Spinal cord (tissue), 10 donors: ENCODE measurements around the gene ASTN2. TPM values are rescaled to one million over a fixed set of nuclear protein-coding genes. Genes with fewer than 3 reads are reported as not detected.

ENCODE experiments used
- DNase-seq, 6 donors: peaks; one replicate each; pipeline versions ENCODE4 v3.0.0 to v3.0.0-alpha.2; 2013 to 2015; ENCODE audit warnings: low spot score in 6 of 6, low read depth in 4 of 6
- H3K27ac ChIP-seq: one replicate; pipeline ENCODE4 v1.5.1; 2013; ENCODE audit warnings: low read depth, low read length, control low read depth
- H3K27me3 ChIP-seq: one replicate; pipeline ENCODE4 v1.6.1; 2013; ENCODE audit warnings: low read length; ENCODE audit not compliant: control insufficient read depth, insufficient read depth
- H3K36me3 ChIP-seq: one replicate; pipeline ENCODE4 v1.6.1; 2013; ENCODE audit warnings: low read length; ENCODE audit not compliant: control insufficient read depth, insufficient read depth
- H3K4me1 ChIP-seq: one replicate; pipeline ENCODE4 v1.6.1; 2013; ENCODE audit warnings: low read length; ENCODE audit not compliant: control insufficient read depth, insufficient read depth
- H3K4me3 ChIP-seq: one replicate; pipeline ENCODE4 v1.5.1; 2013; ENCODE audit warnings: low read depth, low read length, control low read depth
- H3K9me3 ChIP-seq: one replicate; pipeline ENCODE4 v1.6.1; 2013; ENCODE audit warnings: low read length; ENCODE audit not compliant: control insufficient read depth, insufficient read depth
- WGBS: methylation state at CpG from one replicate; pipeline ENCODE4 v1.1.5; 2013; ENCODE audit warnings: missing lambda C conversion rate; ENCODE audit not compliant: insufficient coverage; 5-methylcytosine and 5-hydroxymethylcytosine counted together
- polyA plus RNA-seq, 2 donors: library from polyadenylated mRNA; unstranded; fragments of 120-200 nt; gene quantifications; one replicate each; pipeline ENCODE4 v1.2.1, GENCODE V29; 2013; ENCODE audit not compliant: insufficient read length in 2 of 2
- total RNA-seq, 2 donors: library from RNA; depleted of rRNA in 1 of 2; stranded (reverse); fragments of 120-200 nt in 1 of 2; fragments of >200 nt in 1 of 2; gene quantifications; one replicate each; pipeline versions ENCODE4 v1.2.3 to v1.2.4, GENCODE V29; 2013 to 2014
- donor health status: healthy.

Gene ASTN2
- total and polyA plus RNA-seq, 4 donors: 35.8 to 48.8 (median 41.4) TPM

- peak in 2 of 6 donors; percentile 81 to 90 for DNase-seq
- no peaks in the 10 kb centered on the region for H3K27me3 ChIP-seq
- WGBS: 28% methylated on average over 2 of the region's 5 CpGs
- no peak overlapping the region for H3K4me3 ChIP-seq
- H3K9me3 ChIP-seq: no peaks in the 10 kb centered on the region
- H3K36me3 ChIP-seq: no peaks in the 10 kb centered on the region
- peaks cover 8% of the 10 kb centered on the region for H3K4me1 ChIP-seq
- no peak overlapping the region for H3K27ac ChIP-seq
Observed at GRCh38 chr9:117178596-117179375, 236.1 kb downstream of the ASTN2 start.

GRCh38 chr9:117170567-117170966, 244.3 kb downstream of the ASTN2 start:
- no peaks in the 10 kb centered on the region for H3K36me3 ChIP-seq
- no peak overlapping the region for H3K4me3 ChIP-seq
- 100% methylated on average over 1 of the region's 2 CpGs for WGBS

GRCh38 chr9:117169089-117169621, 245.7 kb downstream of the ASTN2 start:
- H3K27ac ChIP-seq: no peak overlapping the region
- no peaks in the 10 kb centered on the region for H3K9me3 ChIP-seq
- no peaks in the 10 kb centered on the region for H3K27me3 ChIP-seq
- 88% methylated on average over 1 of the region's 4 CpGs for WGBS
- DNase-seq: peak in 2 of 6 donors; percentile 31 to 76
- no peaks in the 10 kb centered on the region for H3K4me1 ChIP-seq
- no peaks in the 10 kb centered on the region for H3K36me3 ChIP-seq
- no peak overlapping the region for H3K4me3 ChIP-seq

More at GRCh38 chr9:117170567-117170966, 244.3 kb downstream of the ASTN2 start:
- H3K9me3 ChIP-seq: no peaks in the 10 kb centered on the region
- no peaks in the 10 kb centered on the region for H3K4me1 ChIP-seq
- H3K27ac ChIP-seq: no peak overlapping the region
- DNase-seq: no peak
- no peaks in the 10 kb centered on the region for H3K27me3 ChIP-seq

DNA sequence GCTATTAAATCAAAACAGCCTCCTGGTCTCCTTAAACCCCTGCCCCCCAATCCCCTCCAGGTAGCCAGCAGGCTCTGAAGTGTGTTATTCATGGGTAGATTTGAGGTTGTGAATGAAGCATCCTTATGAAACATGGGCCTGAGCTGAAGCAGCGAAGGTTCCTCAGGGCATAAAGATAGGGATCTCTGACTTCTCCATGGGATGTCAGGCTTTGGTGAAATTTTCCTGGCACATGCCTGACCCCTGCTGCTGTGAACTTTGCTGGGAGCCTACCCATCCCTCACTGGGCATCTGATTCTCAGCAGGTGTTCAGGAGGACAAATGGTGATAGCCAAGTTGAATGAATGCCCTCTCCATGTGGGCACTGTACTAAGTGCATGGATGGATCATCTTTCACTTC, 250.3 kb downstream of the ASTN2 start:
- 92% methylated on average over 1 of the region's 1 CpG for WGBS
- Histone ChIP-seq H3K27ac (no peak overlapping the region), H3K27me3 (no peaks in the 10 kb centered on the region), H3K4me1 (no peaks in the 10 kb centered on the region), H3K4me3 (no peak overlapping the region), H3K36me3 (no peaks in the 10 kb centered on the region), H3K9me3 (no peaks in the 10 kb centered on the region)
- DNase-seq: no peak

DNA sequence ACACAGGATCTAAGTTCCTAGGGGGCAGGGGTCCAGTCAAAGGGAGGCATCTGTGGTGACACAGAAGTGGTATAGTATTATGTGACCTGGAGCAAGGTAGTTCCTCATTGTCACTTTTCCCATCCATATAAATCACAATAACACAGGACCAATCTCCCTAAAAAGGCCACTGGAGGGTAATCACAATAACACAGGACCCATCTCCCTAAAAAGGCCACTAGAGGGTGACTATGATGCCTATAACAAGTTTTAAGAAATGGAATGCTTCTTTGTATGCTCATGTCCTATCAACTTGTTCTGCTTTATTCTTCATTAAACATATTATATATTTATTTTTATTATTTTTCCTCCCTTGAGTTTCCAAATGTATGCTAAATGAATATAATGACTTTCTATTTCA, 254.6 kb downstream of the ASTN2 start:
- Histone ChIP-seq H3K4me1 (no peaks in the 10 kb centered on the region), H3K27ac (no peak overlapping the region), H3K9me3 (no peaks in the 10 kb centered on the region), H3K27me3 (no peaks in the 10 kb centered on the region), H3K4me3 (no peak overlapping the region), H3K36me3 (no peaks in the 10 kb centered on the region)
- DNase-seq: no peak

GRCh38 chr9:117156771-117157535, 257.9 kb downstream of the ASTN2 start:
- H3K9me3 ChIP-seq: no peaks in the 10 kb centered on the region
- H3K27ac ChIP-seq: no peak overlapping the region
- H3K27me3 ChIP-seq: no peaks in the 10 kb centered on the region
- 60% methylated on average over 1 of the region's 2 CpGs for WGBS
- no peaks in the 10 kb centered on the region for H3K4me1 ChIP-seq
- no peak for DNase-seq
- no peaks in the 10 kb centered on the region for H3K36me3 ChIP-seq
- no peak overlapping the region for H3K4me3 ChIP-seq

GRCh38 chr9:117156144-117156688, 258.6 kb downstream of the ASTN2 start:
- Histone ChIP-seq H3K4me3 (no peak overlapping the region), H3K4me1 (no peaks in the 10 kb centered on the region), H3K27me3 (no peaks in the 10 kb centered on the region), H3K36me3 (no peaks in the 10 kb centered on the region), H3K9me3 (no peaks in the 10 kb centered on the region), H3K27ac (no peak overlapping the region)
- no peak for DNase-seq
- WGBS: 100% methylated on average over 1 of the region's 2 CpGs

DNA sequence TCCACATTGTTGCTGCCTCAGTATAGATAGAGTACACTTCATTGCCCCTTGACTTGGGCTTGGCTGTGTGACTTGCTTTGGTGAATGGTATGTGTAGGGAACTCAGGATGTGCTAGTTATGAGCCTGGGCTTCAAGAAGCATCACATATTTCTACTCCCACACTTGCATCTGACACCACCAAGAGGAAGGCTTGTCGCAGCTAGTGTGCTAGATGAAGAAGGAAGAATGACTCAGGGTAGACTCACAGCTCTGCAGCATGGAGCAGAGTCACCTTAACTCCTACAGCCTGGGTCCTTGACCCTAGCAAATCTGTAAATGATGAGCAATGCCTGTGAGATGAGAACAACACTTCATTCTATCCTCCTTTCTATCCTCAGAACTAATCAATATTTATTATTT, 261.8 kb downstream of the ASTN2 start:
- WGBS: no CpG with 5 or more reads among the region's 1 CpG
- H3K4me1 ChIP-seq: no peaks in the 10 kb centered on the region
- no peak overlapping the region for H3K4me3 ChIP-seq
- H3K27me3 ChIP-seq: no peaks in the 10 kb centered on the region
- DNase-seq: no peak
- H3K9me3 ChIP-seq: no peaks in the 10 kb centered on the region
- H3K36me3 ChIP-seq: no peaks in the 10 kb centered on the region
- no peak overlapping the region for H3K27ac ChIP-seq

GRCh38 chr9:117151716-117152115, 263.1 kb downstream of the ASTN2 start:
- no CpG with 5 or more reads among the region's 2 CpGs for WGBS
- no peak for DNase-seq
- no peak overlapping the region for H3K4me3 ChIP-seq
- H3K27ac ChIP-seq: no peak overlapping the region
- no peaks in the 10 kb centered on the region for H3K27me3 ChIP-seq
- H3K4me1 ChIP-seq: no peaks in the 10 kb centered on the region
- H3K9me3 ChIP-seq: no peaks in the 10 kb centered on the region
- H3K36me3 ChIP-seq: no peaks in the 10 kb centered on the region
